ENCODE measurements around the gene NFATC1. TPM values are rescaled to one million over a fixed set of nuclear protein-coding genes. Genes with fewer than 3 reads are reported as not detected.

NFATC1 gene
- total and polyA plus RNA-seq, 9 donors = 7.0 to 17.1 (median 12.6) TPM

GRCh38 chr18:79397830-79398761 lies 2.4 kb downstream of the NFATC1 start:
- Histone ChIP-seq H3K9me3 (replicated peaks; ENCODE audit: control insufficient read depth, low read depth, low read length) (no peaks in the 10 kb centered on the region), H3K27me3 (ENCODE audit: control insufficient read depth, insufficient read depth, low read length) (peaks cover 21% of the 10 kb centered on the region), H3K4me3 (ENCODE audit: low read length) (no peak overlapping the region), H3K4me1 (ENCODE audit: control insufficient read depth, insufficient read depth, low read length) (peaks cover 52% of the 10 kb centered on the region), H3K36me3 (ENCODE audit: control insufficient read depth, insufficient read depth, low read length) (peaks cover 7% of the 10 kb centered on the region), H3K27ac (ENCODE audit: low read length) (no peak overlapping the region)
- 77% methylated on average over 33 of the region's 38 CpGs for whole genome bisulfite sequencing (ENCODE audit: insufficient coverage)
- DNase-seq = no peak

DNA sequence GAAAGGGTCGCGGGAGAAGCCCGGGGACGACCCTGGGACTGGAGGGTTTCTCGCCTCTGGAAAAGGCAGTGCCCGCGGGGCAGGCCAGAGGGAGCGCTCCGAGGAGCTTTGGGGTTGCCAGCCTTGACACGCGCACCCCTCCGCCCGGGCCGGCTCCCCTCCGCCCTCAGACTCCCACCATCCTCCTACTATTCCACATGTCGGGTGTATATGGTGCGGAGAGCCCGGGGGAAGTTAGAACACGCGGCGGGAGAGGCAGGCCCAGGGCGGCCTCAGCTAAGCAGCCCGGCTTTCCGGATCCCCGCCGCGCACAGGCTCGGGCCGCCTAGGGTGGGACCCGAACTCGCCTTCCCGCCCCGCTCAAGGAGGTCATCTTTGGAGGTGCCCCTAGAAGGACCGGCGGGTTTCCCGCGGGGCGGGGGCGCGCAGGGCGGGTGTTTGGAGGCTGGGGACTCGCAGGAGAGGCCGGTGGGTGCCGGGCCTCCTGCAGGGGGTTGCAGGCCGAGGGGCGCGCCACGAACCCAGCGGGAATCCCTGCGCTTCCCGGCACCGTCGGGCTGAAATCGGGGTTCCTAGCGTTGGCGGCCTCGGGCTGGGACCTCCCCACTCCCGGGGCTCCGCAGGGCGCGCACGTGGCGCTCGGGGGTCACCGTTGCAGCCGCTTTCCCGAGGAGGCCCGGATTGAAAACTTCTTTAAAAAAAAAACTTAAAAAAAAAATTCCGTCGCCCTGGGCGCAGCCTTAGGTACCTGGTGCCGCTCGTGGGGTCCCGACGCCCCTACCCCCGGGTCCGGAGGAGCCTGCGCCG lies 3.7 kb downstream of the NFATC1 start:
- H3K4me1 ChIP-seq (ENCODE audit: control insufficient read depth, insufficient read depth, low read length) = peaks cover 60% of the 10 kb centered on the region
- no peak overlapping the region for H3K27ac ChIP-seq (ENCODE audit: low read length)
- H3K4me3 ChIP-seq (ENCODE audit: low read length) = peak overlapping the region; percentile 43
- no peak for DNase-seq
- H3K36me3 ChIP-seq (ENCODE audit: control insufficient read depth, insufficient read depth, low read length) = peaks cover 7% of the 10 kb centered on the region
- H3K9me3 ChIP-seq (replicated peaks; ENCODE audit: control insufficient read depth, low read depth, low read length) = no peaks in the 10 kb centered on the region
- H3K27me3 ChIP-seq (ENCODE audit: control insufficient read depth, insufficient read depth, low read length) = peaks cover 19% of the 10 kb centered on the region
- WGBS (ENCODE audit: insufficient coverage) = 18% methylated on average over 61 of the region's 79 CpGs

DNA sequence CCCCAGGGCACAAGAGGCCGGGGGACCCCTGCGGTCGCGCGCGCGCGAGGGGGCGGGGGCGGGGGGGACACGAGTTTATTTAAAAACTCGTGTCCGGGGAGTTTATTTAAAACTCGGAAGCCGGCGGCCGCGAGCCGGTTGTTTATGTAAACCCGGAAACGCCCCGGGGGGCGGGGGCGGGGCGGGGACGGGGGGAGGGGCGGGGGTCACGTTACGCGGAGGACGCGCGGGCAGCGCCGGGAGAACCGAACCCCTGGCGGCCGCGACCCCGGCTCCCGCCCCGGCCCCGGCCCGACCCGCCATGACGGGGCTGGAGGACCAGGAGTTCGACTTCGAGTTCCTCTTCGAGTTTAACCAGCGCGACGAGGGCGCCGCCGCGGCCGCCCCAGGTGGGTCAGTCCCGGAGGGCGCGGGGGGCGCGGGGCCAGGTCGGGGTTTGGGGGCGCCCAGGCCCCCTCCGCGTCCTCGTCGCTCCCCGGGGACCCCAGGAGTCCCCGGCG lies 4.4 kb downstream of the NFATC1 start:
- peak; percentile 69 for DNase-seq
- H3K36me3 ChIP-seq (ENCODE audit: control insufficient read depth, insufficient read depth, low read length) = peaks cover 7% of the 10 kb centered on the region
- H3K4me1 ChIP-seq (ENCODE audit: control insufficient read depth, insufficient read depth, low read length) = peaks cover 60% of the 10 kb centered on the region
- H3K4me3 ChIP-seq (ENCODE audit: low read length) = peak overlapping the region; percentile 43
- peak overlapping the region; percentile 42 for H3K27ac ChIP-seq (ENCODE audit: low read length)
- peaks cover 15% of the 10 kb centered on the region for H3K27me3 ChIP-seq (ENCODE audit: control insufficient read depth, insufficient read depth, low read length)
- WGBS (ENCODE audit: insufficient coverage) = under 1% methylated on average over 42 of the region's 71 CpGs
- H3K9me3 ChIP-seq (replicated peaks; ENCODE audit: control insufficient read depth, low read depth, low read length) = no peaks in the 10 kb centered on the region

- peak; percentile 91 for DNase-seq
- peaks cover 66% of the 10 kb centered on the region for H3K4me1 ChIP-seq (ENCODE audit: control insufficient read depth, insufficient read depth, low read length)
- peak overlapping the region; percentile 38 for H3K4me3 ChIP-seq (ENCODE audit: low read length)
- no peaks in the 10 kb centered on the region for H3K9me3 ChIP-seq (replicated peaks; ENCODE audit: control insufficient read depth, low read depth, low read length)
- WGBS (ENCODE audit: insufficient coverage) = 15% methylated on average over 22 of the region's 58 CpGs
- H3K27me3 ChIP-seq (ENCODE audit: control insufficient read depth, insufficient read depth, low read length) = peaks cover 15% of the 10 kb centered on the region
- H3K36me3 ChIP-seq (ENCODE audit: control insufficient read depth, insufficient read depth, low read length) = peaks cover 7% of the 10 kb centered on the region
- H3K27ac ChIP-seq (ENCODE audit: low read length) = peak overlapping the region; percentile 87
Observed at GRCh38 chr18:79400591-79401381, 5.1 kb downstream of the NFATC1 start.

GRCh38 chr18:79401494-79402208 lies 5.9 kb downstream of the NFATC1 start:
- DNase-seq = no peak
- no peak overlapping the region for H3K4me3 ChIP-seq (ENCODE audit: low read length)
- peaks cover 14% of the 10 kb centered on the region for H3K27me3 ChIP-seq (ENCODE audit: control insufficient read depth, insufficient read depth, low read length)
- 79% methylated on average over 26 of the region's 32 CpGs for WGBS (ENCODE audit: insufficient coverage)
- peak overlapping the region; percentile 87 for H3K27ac ChIP-seq (ENCODE audit: low read length)
- H3K9me3 ChIP-seq (replicated peaks; ENCODE audit: control insufficient read depth, low read depth, low read length) = no peaks in the 10 kb centered on the region
- peaks cover 7% of the 10 kb centered on the region for H3K36me3 ChIP-seq (ENCODE audit: control insufficient read depth, insufficient read depth, low read length)
- H3K4me1 ChIP-seq (ENCODE audit: control insufficient read depth, insufficient read depth, low read length) = peaks cover 73% of the 10 kb centered on the region

DNA sequence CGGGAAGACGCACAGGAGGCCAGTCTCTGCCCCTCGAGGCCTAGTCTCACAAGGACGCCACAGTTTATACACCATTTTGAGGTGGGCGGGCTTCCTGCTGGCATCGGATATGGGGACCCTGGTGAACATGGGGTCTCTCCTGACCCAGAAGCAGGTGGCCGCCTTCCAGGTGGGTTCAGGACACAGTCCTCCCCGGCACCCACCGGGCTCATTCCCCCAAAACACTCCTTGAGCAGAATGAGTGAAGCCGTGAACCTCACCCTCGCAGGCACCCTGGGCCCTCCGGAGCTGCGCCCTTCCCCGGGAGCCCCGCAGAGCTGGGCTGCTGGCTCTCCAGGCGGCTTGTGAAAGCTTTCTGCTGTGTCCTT lies 6.5 kb downstream of the NFATC1 start:
- H3K27me3 ChIP-seq (ENCODE audit: control insufficient read depth, insufficient read depth, low read length) = peaks cover 8% of the 10 kb centered on the region
- H3K4me3 ChIP-seq (ENCODE audit: low read length) = no peak overlapping the region
- H3K27ac ChIP-seq (ENCODE audit: low read length) = peak overlapping the region; percentile 87
- H3K36me3 ChIP-seq (ENCODE audit: control insufficient read depth, insufficient read depth, low read length) = peaks cover 9% of the 10 kb centered on the region
- H3K4me1 ChIP-seq (ENCODE audit: control insufficient read depth, insufficient read depth, low read length) = peaks cover 68% of the 10 kb centered on the region
- no peak for DNase-seq
- H3K9me3 ChIP-seq (replicated peaks; ENCODE audit: control insufficient read depth, low read depth, low read length) = no peaks in the 10 kb centered on the region
- WGBS (ENCODE audit: insufficient coverage) = 83% methylated on average over 14 of the region's 16 CpGs

- Histone ChIP-seq H3K27me3 (ENCODE audit: control insufficient read depth, insufficient read depth, low read length) (peaks cover 5% of the 10 kb centered on the region), H3K9me3 (replicated peaks; ENCODE audit: control insufficient read depth, low read depth, low read length) (no peaks in the 10 kb centered on the region), H3K4me1 (ENCODE audit: control insufficient read depth, insufficient read depth, low read length) (peaks cover 68% of the 10 kb centered on the region), H3K27ac (ENCODE audit: low read length) (peak overlapping the region; percentile 70), H3K4me3 (ENCODE audit: low read length) (no peak overlapping the region), H3K36me3 (ENCODE audit: control insufficient read depth, insufficient read depth, low read length) (peaks cover 9% of the 10 kb centered on the region)
- 22% methylated on average over 27 of the region's 27 CpGs for WGBS (ENCODE audit: insufficient coverage)
- peak; percentile 85 for DNase-seq
Observed at GRCh38 chr18:79402977-79403722, 7.4 kb downstream of the NFATC1 start.

GRCh38 chr18:79403723-79404566 lies 8.2 kb downstream of the NFATC1 start:
- H3K27ac ChIP-seq (ENCODE audit: low read length) = peak overlapping the region; percentile 70
- peaks cover 2% of the 10 kb centered on the region for H3K27me3 ChIP-seq (ENCODE audit: control insufficient read depth, insufficient read depth, low read length)
- H3K9me3 ChIP-seq (replicated peaks; ENCODE audit: control insufficient read depth, low read depth, low read length) = no peaks in the 10 kb centered on the region
- peaks cover 68% of the 10 kb centered on the region for H3K4me1 ChIP-seq (ENCODE audit: control insufficient read depth, insufficient read depth, low read length)
- peaks cover 9% of the 10 kb centered on the region for H3K36me3 ChIP-seq (ENCODE audit: control insufficient read depth, insufficient read depth, low read length)
- H3K4me3 ChIP-seq (ENCODE audit: low read length) = no peak overlapping the region
- DNase-seq = peak; percentile 76
- 56% methylated on average over 23 of the region's 31 CpGs for WGBS (ENCODE audit: insufficient coverage)

Data from muscle of leg (tissue), 11 donors.